Measurements from ENCODE around the gene MT1G.
A peak's percentile ranks its signal among the peaks of the same experiment; 100 is the strongest.
"Not testable (repeated sequence)": the region's sequence is repeated elsewhere in the genome, so short reads cannot be mapped to it uniquely, and the experiment has no call there.

MT1G gene

GRCh38 chr16:56684256-56684925, 16.5 kb upstream of the MT1G start:
- DNase-seq: no peak

- DNase-seq: no peak
Measured at GRCh38 chr16:56683424-56684172, 15.7 kb upstream of the MT1G start.

GRCh38 chr16:56682703-56683397, 15.0 kb upstream of the MT1G start:
- no peak for DNase-seq

- peak; percentile 92 for DNase-seq
Measured at GRCh38 chr16:56681939-56682702, 14.3 kb upstream of the MT1G start, which contains the start of gene MT1X. Gene MT1X (plus strand): TSS chr16:56682470. CDS start chr16:56682541, 71 bp downstream.

- no peak for DNase-seq
Measured at GRCh38 chr16:56679818-56680217, 12.0 kb upstream of the MT1G start.

- DNase-seq: no peak
Measured at GRCh38 chr16:56679078-56679730, 11.3 kb upstream of the MT1G start.

- no peak for DNase-seq
Measured at GRCh38 chr16:56677474-56677873, 9.6 kb upstream of the MT1G start.

GRCh38 chr16:56675685-56676210, 7.9 kb upstream of the MT1G start:
- no peak for DNase-seq

GRCh38 chr16:56674570-56674969, 6.7 kb upstream of the MT1G start:
- DNase-seq: not testable (repeated sequence)

- DNase-seq: no peak
Measured at GRCh38 chr16:56673921-56674320, 6.1 kb upstream of the MT1G start.

- no peak for DNase-seq
Measured at GRCh38 chr16:56672761-56673536, 5.1 kb upstream of the MT1G start.

GRCh38 chr16:56672171-56672570, 4.3 kb upstream of the MT1G start:
- not testable (repeated sequence) for DNase-seq

GRCh38 chr16:56671691-56672090, 3.8 kb upstream of the MT1G start:
- not testable (repeated sequence) for DNase-seq

- no peak for DNase-seq
Measured at GRCh38 chr16:56670620-56670934, 2.7 kb upstream of the MT1G start.

- no peak for DNase-seq
Measured at GRCh38 chr16:56669840-56670619, 2.2 kb upstream of the MT1G start.

- no peak for DNase-seq
Measured at GRCh38 chr16:56669005-56669839, 1.4 kb upstream of the MT1G start, which contains the start of gene MT1H. Gene MT1H (plus strand): TSS chr16:56669814. CDS start chr16:56669885, 71 bp downstream.

- DNase-seq: not testable (repeated sequence)
Measured at GRCh38 chr16:56665286-56666261, 2.3 kb downstream of the MT1G start.

- no peak for DNase-seq
Measured at GRCh38 chr16:56664506-56664905, 3.4 kb downstream of the MT1G start.

Measured in left hindlimb (tissue), 1 donor.